HTERT RPE-1 (cell line): ENCODE data around the gene NDUFV3.
"Not testable (repeated sequence)": the region's sequence is repeated elsewhere in the genome, so short reads cannot be mapped to it uniquely, and the experiment has no call there.

ENCODE experiments used
- in situ Hi-C: fragments of 300-500 bp; cut with MboI; formaldehyde crosslinking; loops from 4 replicates; pipeline ENCODE4 v1.14.3; 2020; ENCODE audit warnings: low sequenced_read_pairs

Gene NDUFV3

DNA sequence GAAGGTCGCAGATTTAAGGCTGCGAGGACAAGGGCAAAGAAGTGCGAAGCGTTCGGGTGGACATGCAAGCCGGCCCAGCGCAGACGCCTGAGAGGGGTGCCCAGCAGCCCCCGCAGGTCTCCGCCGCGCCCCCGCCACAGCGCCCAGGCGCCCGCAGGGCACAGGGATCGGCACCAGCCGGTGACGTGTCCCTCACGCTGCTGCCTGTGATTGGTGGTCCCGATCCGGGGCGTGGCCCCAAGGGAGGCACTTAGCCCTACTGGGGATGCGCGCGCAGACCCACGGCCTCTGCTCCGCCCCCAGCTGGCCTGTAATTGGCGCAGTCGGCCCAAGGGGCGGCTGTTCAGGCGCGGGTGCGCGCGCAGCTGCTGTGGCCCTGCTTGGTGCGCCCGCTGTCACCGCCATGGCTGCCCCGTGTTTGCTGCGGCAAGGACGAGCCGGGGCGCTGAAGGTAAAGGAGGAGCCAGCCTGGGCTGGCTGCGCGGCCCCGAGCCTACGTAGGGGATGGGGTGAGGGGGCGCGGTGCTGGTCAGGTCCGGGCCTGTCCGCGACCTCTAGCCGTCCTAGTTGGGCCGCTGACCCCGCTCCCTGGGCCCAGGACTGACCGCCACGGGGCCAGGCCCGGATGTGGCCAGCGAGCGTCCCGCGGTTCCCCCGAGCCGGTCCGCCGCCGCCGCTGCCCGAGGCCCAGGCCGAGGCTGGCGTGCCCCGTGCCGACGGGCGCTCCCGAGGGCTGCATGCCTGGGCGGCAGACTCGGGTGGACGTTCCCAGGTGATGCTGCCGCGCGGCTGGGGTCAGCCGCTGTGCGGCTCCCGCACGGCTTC lies at the start of gene NDUFV3:
Gene NDUFV3 (plus strand): TSS at position 379 of the 825 bp plus-strand sequence. CDS start 25 bp downstream, at position 404.
- in situ Hi-C loops, result no loop called here

GRCh38 chr21:42844411-42845113 lies 48.5 kb upstream of the NDUFV3 start:
- in situ Hi-C loops, result no loop called here

- in situ Hi-C loops, result no loop called here
Observed at GRCh38 chr21:42845296-42845965, 47.7 kb upstream of the NDUFV3 start.

GRCh38 chr21:42846221-42846620 lies 46.9 kb upstream of the NDUFV3 start:
- in situ Hi-C loops, result no loop called here

GRCh38 chr21:42847051-42847707 lies 45.9 kb upstream of the NDUFV3 start:
- in situ Hi-C loops, result no loop called here

DNA sequence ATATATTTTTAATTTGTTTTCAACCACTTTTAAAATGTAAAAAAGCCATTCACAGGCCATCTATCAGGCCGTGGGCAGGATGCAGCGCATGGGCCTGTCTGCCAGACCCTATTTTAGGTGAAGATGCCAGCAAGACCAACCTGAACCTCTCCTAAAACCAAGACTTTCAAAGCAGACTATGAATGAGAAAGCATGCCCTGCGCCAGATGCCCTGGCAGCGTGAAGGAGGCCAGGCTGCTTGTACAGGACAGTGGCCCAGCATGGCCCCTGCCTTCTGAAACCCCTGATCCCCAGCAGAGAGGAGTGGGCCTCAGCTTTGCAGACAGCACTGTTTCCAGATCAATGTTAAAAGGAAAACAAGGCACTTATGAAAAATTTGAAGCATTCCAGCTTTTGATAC lies 45.4 kb upstream of the NDUFV3 start:
- in situ Hi-C loops, result no loop called here

- in situ Hi-C loops, result not testable (repeated sequence)
Observed at GRCh38 chr21:42848144-42848931, 44.8 kb upstream of the NDUFV3 start.

GRCh38 chr21:42848932-42849758 lies 44.0 kb upstream of the NDUFV3 start:
- in situ Hi-C loops, result no loop called here

DNA sequence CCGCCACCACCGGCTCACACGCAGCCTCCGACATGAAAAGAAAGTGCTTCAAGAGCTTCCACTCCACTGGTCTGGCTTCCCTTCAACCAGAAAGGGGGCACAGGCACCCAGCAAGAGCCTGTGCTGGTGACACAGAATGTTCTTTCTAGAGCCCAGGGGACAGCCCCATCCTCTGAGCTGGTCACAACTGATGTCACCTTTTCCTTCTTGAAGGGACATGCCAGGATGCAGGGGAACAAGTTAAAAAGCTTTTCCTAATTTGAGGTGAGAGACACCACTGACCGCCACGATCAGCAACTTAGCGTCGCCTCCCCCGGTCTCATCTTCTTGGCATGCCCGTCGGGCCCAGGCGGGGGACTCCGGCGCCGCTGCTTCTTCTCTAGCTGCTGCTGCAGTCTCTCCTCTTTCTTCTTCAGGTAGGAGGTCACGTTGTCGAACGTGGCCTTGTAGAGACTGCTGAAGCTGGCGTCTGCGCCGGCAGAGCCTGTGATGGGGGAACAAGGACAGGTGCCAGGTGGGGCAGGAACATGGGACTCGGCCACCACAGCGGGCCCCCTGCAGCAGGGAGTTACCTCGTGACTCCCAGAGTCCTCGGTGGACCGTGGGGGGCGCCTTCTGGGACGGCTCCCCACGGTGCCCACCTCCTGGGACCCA lies 43.2 kb upstream of the NDUFV3 start:
- in situ Hi-C loops, result no loop called here

GRCh38 chr21:42850463-42850862 lies 42.6 kb upstream of the NDUFV3 start:
- in situ Hi-C loops, result no loop called here

DNA sequence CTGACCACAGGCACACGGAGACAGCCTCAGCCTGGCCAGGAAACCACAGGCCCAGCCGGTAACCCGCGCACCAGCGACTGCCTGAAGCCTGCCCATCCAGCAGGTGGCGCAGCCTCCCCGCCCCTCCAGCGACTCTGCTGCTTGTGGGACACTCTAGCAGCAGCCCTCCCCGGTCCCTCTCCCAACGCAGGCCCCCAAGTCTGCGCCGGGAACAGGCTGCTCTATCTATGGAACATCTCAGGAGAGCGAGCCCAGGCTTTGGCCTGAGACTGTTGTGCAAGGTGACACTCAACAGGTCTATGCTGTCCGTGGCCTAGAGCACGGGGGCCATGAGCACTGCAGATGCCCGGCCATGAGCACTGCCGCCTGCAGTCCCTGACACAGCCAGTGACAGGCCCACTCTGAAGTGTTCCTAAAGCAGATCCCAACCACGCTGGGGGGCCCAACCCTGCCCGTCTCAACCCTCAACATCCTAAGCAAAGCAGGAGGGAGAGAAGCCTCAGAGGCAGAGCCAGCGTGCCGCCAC lies 42.2 kb upstream of the NDUFV3 start:
- in situ Hi-C loops, result no loop called here

DNA sequence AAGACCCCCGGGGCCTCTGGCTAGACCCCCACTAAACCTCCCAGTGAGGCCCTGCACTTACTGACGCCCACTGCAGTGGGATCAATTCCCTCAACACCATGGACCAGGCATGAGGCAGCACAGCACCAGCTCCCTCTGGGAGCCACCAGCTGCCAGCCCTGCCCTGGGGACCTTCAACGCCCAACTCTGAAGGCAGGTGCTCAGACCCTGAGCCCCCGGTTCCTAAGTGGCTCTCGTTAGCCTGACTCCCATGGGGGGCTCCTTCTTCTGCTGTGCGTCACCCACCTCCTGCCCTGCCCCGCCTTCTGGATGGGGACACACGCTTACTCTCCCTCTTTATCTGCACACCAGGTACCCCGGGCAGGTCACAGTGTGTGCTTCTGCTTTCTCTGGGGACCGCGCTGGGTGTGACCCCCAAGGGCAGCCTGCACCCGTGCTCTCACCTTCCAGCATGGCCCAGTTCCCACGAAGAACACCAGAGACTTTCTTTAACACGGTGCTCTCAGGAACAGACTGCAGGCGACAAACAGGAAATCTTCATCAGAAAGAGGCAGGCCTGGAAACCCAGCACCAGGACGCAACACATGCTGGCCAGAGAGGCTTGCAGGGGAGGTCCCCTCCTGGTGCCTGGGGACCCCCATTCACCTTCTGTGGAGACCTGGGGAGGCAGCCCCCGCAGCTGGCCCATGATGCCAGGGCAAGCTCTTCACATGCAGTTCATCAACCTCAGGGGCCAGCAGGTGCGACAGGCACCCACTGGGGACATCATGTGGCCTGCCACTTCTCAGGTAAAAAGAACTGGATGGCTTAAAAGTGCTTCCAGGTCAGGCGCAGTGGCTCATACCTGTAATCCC lies 41.1 kb upstream of the NDUFV3 start:
- in situ Hi-C loops, result no loop called here

DNA sequence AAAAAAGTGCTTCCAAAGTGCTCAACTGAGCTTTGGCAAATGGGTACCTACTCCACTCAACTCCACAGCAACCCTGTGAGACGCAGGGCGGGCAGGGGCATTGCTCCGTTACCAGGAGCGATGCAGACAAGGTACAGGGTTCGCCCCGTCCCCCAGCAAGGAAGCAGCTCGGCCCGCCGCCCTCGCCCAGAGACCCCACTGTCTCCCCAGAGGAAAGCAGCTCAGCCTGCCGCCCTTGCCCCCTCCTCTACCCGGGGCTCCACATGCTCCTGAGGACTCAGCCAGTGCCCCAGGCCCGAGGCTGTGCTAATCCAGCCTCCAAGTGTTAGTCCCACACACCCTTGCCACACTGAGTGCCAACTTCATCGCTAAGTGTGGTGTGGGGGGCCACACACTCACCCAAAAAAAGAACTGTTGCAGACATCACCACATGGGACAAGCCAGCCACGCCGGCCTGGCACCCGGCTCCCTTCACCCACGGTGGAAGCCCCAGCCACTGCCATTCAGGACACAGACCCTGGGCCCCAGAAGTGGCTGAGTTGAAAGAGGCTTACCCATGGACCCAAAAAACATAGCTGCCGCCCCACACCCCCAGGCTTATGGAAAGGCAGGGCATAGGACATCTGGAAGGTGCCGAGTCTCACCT lies 40.1 kb upstream of the NDUFV3 start:
- in situ Hi-C loops, result no loop called here

DNA sequence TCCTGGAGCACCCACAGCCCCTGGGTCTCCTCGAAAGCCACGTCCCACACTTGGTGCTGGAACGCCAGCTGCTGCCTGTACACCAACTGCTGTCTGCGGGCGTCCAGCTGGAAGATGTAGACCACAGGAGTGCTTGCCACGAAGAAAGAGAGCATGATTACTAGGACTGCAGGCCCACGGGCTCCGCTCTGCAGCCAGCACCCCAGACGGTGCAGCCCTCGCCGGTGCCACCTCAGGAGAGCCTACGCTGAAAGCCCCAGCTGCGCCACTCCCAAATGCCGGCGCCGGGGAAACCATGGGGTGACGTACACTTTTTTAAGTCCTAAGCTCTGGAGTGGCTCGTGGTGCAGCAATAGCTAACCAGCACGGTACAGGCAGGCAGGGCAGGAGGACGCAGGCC lies 39.5 kb upstream of the NDUFV3 start:
- in situ Hi-C loops, result no loop called here

DNA sequence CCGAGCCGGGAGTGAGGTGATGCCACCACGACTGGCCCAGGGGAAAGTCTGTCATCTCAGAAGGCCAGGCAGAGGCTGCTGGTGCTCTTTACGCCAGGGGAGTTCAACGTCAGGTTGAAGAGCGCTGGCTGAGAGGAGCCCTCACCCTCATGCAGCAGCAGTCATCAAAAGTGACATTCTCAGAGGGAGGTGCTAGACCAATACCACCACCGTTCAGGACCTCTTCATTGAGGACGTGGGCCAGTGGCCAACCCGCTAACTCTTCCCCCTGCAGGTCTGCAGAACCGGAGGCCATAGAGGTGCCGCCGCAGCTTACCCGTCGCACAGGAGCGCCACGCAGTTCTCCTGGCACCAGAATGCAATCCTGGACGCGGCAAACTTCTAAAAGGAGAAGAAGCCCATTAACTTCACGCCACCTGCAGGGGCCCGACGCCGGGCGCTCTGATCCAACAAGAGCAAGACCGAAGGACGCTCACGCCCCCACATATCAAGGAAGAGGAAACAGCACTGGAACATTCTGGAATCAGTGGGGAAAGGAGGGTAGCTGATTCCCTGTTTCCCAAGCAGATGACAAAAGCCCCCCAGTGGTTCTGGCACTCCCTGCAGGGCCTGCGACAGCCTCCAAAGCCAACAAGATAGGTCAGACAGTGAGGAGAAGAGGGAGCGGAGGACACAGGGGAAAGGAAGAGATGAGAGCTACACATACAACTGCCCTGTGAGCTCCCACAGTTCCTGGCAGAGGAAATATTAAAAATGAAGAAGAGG lies 38.7 kb upstream of the NDUFV3 start:
- in situ Hi-C loops, result no loop called here

- in situ Hi-C loops, result no loop called here
Observed at GRCh38 chr21:42855171-42855936, 37.8 kb upstream of the NDUFV3 start.
